NCI-H1930 (cell line): ENCODE measurements around the gene CRAMP1.
"Not testable (repeated sequence)": the region's sequence is repeated elsewhere in the genome, so short reads cannot be mapped to it uniquely, and the experiment has no call there.

ENCODE experiments used
- DNase-seq, 2 experiments: peaks; one replicate each; lab custom pipeline; 2025; lab: John Stamatoyannopoulos, UW

The CRAMP1 gene

DNA sequence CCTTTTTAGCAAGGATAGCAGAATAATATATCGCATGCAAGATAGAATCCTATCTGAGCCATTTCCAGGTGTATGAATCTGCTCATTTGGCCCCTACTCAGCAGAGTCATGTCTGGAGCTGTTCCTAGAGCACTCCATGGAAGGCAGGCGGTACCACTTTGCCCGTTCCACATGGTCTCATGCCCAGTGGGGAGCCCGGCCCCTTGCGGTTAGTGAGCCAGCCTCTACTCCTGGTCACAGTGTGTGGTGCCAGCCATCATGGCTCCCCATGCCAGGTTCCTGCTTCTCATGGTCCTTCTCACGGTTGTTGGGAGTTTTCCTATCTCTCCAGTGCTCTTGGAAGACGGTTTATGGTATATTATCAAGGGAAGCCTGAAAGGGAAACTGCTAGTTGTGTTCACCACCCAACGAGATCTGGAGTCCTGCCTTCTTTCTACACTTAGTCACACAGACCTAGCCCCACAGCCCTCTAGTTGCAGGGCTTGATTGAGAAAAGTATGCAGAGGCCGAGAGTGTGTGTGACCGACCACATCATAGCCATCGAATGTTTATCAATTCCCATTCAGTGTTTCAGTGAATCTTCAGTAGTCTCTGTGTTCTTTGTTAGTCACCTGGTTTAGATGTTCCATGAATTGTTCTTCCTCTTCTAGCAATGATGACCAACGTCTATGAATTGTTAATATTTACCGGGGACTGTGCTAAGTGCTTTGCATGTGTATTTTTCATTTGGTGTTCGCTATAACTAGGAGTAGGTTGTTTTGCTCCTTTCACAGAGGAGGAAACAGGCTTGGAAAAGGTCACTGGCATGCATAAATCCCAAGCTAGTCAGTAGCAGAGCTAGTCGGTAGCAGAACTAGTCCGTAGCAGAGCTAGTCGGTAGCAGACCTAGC, 75.5 kb downstream of the CRAMP1 start:
- DNase-seq: no peak

DNA sequence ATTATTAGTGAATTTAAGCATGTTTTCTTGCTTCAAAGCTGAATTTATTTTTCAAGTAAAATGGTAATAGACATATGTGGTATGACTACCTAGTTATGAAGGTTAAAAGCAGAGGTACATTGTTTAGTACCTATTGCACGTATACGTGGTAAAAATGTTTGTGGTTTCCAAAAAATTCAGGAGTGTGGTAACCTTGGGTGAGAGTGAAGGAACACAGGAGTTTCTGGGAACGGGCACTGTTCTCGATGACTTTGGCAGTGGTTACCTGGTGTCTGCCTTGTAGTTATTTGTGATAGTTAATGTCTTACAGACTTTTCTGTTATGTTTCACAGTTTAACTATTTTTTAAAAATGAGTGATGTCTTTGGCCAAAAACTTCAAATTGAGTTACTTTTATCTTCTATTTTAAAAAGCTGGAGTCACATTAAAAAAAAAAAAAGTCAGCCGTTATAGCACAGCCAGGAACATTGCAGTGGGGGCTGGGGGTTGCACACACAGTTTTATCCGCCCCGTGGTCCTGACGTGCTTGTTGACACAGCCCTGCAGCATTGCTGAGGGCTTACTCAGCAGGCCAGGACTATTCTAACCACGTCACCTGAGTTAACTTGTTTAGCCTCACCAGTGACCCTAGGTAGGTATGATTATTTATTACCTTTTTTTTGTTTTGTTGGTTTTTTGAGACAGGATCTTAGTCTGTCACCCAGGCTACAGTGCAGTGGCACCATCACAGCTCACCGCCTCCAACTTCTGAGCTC, 76.8 kb downstream of the CRAMP1 start:
- no peak for DNase-seq

DNA sequence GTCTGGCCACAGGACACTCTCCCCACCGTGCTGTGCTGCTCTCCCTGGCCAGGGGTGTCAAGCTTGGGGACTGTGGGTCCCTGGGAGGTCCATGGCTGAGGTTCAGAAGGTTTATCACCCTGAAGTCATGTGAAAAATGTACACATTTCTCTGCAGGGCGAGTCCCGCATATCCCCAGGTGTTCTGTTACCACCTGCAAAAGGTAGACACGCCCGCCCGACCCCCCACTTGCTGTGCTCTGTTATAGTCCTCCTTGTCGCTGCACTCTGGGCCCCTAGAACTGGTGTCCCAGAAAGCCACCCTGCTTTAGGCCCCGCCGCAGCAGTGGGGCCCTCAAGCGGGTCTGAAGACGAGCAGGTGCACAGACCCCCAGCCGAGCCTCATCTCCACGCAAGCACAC, 77.7 kb downstream of the CRAMP1 start:
- no peak for DNase-seq

DNA sequence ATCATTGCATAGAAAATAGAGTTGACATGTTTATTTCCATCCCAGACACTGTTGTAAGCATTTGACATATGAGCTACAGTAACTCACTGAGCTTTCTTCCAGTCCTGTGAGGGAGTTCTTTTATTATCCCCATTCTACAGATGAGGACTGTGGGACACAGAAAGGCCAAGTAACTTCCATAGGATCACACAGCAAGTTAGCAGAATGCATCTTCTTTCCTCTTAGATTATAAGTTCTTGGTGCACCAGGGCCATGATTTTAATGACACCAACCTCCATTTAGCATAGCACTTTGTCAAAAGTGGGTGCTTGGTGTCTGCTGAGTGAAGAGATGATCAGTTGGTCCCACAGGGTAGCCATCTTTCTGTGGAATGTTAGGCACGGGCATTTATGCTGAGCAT, 78.7 kb downstream of the CRAMP1 start:
- DNase-seq: no peak

DNA sequence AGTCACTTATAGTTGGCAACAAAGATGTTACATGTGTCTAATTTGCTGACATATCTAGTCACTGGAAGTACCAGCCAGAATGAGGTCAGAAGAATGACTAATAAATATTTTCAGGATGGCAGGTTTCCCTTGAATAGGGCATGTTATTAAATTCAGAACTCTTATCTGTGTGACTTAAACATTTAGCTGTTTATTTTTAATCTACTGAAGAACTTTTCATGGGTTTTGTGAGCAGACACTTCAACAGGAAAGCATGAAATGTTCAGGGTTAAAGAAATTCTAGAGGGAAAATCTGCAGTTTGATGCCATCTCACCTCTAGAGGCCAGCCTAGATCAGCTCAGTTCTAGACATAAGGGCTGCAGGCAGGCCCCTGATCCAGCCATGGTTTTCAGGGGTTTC, 79.1 kb downstream of the CRAMP1 start:
- no peak for DNase-seq

DNA sequence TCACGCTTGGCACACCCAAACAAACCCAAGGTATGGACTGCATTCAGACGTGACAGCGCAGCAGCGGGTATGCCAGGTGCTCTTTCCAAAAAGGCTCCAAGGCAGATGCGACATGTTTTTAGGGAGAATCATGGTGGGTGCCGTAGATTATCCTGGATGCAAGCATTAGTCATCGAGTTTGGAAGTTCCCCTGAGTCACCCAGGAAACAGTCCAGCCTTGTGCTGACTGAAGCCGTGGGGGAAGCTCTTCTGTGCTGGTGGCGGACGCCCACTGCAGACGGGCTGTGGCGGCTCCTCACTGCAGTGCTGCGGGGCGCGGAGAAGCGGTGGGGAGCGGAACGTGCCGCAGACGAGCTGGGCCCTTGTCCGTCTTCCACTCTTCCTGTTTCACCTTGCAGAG, 79.8 kb downstream of the CRAMP1 start:
- no peak for DNase-seq

DNA sequence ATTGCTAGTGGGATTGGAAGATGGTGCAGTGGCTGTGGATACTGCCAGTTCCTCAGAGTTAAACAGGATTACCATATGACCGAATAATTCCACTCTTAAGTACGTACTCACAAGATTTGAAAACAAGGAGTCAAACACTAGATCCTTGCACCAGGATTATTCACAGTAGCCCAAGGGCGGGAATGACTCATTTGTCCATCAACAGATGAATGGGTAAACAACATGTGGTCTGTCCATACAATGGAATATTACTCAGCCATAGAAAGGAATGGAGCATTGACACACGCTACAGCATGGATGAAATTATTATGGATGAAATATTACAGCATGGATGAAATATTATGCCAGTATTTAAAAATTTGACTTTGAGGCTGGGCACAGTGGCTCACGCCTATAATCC, 84.7 kb downstream of the CRAMP1 start:
- DNase-seq: no peak

DNA sequence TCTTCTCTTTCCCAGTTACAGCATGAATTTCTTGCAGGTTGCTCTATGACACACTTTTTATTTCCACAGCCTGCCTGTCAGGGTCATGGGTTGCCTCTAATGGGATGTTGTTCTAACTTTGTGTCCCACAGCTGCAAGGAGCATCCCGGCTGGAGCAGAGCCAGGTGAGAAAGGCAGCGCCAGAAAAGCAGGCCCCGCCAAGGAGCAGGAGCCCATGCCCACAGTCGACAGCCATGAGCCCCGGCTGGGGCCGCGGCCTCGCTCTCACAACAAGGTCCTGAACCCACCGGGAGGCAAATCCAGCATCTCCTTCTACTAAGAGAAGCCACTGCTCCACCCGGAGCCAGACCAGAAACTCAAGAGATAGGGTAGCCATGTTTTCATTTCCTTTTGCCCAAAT, 86.5 kb downstream of the CRAMP1 start:
- DNase-seq: no peak

DNA sequence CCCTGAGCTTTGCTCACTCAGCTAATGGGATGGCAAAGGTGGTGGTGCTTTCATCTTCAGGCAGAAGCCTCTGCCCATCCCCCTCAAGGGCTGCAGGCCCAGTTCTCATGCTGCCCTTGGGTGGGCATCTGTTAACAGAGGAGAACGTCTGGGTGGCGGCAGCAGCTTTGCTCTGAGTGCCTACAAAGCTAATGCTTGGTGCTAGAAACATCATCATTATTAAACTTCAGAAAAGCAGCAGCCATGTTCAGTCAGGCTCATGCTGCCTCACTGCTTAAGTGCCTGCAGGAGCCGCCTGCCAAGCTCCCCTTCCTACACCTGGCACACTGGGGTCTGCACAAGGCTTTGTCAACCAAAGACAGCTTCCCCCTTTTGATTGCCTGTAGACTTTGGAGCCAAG, 88.1 kb downstream of the CRAMP1 start:
- DNase-seq: no peak

DNA sequence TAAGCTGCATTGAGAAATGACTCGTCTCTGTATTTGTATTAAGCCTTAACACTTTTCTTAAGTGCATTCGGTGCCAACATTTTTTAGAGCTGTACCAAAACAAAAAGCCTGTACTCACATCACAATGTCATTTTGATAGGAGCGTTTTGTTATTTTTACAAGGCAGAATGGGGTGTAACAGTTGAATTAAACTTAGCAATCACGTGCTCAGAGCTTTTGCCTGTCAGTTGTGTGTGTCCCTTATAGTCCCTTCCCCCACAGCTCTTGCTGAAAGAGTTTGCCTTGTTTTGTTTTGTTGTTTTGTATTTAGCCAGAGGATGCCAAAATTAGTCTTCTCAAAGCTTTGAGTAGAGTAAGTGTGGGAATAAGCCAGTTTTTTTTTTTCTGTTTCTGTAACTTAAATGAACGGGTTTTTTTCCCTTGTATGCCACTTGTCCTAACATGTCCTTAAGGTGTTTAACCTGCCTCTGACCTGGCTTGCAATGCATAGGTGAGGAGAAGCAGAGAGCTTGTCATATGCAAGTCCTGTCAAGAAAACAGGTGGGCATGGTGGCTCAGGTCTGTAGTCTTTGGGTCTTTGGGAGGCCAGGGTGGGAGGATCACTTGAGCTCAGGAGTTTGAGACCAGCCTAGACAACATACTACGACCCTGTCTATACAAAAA, 89.2 kb downstream of the CRAMP1 start:
- DNase-seq: no peak

DNA sequence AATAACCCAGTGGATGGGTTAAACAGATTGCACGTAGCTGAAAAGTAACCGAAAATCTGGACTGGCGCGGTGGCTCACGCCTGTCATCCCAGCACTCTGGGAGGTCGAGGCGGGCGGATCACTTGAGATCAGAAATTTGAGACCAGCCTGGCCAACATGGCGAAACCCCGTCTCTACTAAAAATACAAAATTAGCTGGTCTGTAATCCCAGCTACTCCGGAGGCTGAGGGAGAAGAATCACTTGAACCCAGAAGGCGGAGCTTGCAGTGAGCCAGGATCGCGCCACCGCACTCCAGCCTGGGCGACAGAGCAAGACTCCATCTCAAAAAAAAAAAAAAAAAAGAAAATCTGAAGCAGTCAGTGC, 93.1 kb downstream of the CRAMP1 start:
- DNase-seq: not testable (repeated sequence)

DNA sequence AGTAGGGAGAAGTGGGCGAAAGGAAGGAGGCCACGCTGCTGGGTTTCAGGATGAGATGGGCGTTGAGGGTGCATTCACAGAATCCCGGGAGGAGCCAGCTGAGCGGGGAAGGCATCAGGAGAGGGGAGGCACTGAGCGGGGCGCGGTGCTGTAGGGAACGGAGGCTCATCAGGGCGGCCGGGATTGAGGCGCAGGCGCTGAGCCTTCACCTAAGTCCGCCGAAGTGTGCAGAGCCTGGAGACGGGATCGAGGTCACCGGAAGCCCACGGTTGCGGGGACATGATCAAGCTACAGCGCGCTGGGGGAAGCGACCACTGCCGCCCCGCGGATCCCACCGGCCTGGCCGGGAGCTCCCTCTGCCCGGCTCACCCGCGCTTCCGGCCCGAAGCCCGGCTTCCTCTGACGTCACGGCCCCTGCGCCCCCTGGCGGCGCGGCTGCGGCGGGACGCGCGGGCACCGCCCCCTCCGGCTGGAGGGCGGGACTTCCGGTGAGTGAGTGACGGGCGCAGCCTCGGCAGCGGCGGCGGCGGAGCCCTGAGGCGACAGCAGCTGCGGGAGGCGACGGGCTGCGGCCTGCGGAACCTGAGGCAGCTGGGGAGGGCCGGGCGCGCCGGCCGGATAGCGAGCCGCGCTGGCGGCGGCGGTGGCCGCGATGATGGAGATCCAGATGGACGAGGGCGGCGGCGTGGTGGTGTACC, 93.7 kb downstream of the CRAMP1 start, which contains the start of gene MAPK8IP3:
MAPK8IP3 (plus strand) TSS at position 508 of the 698 bp plus-strand sequence; CDS start at position 653, 145 bp downstream.
- peak; percentile 90 to 98 for DNase-seq

DNA sequence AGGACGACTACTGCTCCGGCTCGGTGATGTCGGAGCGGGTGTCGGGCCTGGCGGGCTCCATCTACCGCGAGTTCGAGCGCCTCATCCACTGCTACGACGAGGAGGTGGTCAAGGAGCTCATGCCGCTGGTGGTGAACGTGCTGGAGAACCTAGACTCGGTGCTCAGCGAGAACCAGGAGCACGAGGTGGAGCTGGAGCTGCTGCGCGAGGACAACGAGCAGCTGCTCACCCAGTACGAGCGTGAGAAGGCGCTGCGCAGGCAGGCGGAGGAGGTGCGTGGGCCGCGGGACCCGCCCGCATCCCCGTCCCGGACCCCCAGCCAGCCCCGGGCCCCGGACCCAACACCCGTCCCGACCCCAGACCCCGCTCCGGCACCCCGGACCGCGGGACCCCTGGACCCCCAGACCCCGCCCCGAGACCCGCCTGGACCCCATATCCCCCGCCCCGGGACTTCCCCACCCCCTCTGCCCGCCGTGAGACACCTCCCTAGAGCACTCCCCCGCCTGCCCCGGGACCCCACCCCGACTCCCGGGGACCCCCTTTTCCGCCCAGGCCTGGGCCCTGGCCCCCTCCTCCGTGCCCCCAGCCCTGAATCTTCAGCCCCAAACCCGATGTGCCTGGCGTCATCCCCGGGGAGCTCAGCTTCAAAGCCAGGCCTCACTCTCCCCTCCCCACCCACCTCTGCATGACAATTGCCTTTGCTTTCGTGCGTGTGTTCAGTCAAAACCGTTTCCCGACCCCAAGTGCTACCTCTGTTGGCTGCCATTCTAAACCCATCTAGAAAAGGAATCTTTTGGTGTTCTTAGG, 94.4 kb downstream of the CRAMP1 start:
- no peak for DNase-seq

DNA sequence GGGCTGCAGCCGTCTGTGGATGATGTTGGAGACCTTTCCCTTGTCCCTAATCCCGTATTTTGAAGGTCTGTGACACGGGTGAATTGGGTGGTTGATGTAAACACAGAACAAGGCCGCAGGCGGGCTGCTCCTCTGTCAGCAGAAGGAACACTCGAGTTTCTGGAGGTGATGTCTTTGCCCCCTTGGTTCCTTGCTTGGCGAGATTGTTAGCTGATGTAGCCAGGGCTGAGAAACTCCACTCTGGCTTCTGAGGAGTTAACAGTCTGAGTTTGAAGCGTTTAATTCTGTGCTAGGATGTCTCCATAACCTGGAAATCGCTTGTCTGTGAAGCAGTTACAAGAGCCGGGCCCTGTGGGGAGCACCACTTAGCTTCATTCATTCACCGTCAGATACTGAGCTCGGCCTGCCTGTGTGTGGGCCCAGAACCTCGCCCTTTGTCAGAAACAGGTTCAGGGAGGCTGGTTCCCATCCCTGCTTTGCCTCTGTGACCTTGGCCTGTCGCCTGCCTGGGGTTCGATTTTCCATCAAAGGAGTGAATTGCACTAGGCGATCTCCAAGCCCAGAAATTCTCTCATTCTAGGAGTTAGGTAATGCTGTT, 95.1 kb downstream of the CRAMP1 start:
- DNase-seq: no peak

DNA sequence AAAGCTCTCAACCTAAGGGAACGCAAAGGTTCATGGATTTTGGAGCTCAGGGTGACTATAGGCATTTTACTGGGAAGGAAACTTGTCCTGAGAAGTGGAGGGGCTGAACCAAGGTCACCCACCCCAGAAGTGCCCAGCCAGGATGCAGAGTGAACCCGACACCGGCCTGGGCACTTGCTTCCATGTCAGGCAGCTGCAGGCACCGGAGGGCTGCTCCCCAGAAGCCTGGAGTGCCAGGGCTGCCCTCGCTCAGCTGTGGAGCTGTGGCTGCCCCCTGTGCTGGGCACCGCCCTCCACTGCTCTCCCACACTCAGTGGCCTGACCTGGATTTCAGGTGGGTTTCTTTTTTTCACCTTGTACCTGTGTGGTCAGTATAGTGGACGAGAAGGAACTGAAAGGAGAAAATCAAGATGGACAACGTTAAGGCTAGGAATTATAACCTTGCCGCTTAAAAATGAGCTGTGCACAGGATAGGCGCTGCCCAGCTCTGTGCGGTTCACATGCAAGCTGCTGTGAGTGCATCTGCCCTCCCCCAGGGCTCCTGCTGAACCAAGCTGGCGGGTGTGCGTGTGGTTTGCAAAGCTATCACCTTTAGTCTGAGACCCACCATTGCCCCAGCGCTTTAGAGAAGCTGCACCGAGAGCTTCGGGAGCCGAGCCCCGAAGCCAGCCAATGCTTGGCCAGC, 96.1 kb downstream of the CRAMP1 start:
- DNase-seq: no peak

DNA sequence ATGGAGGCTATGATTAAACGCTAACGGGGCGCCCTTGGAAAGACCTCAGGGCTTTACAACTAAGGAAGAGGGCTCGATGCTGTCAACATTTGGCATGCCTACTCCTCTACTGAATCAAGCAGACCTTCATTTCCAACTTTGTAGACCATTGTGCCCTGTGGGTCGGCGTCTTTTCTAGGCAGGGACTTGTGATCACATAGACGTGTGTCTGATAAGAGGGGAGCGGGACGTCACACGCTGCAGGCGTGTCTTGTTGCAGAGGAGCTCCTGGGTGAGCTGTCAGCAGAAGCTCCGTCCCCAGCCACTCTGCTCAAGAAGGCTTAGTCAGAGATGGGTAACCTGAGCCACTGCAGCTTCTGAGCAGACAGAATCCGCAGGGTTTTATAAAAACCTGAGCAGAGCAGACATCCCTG, 96.6 kb downstream of the CRAMP1 start:
- DNase-seq: no peak

DNA sequence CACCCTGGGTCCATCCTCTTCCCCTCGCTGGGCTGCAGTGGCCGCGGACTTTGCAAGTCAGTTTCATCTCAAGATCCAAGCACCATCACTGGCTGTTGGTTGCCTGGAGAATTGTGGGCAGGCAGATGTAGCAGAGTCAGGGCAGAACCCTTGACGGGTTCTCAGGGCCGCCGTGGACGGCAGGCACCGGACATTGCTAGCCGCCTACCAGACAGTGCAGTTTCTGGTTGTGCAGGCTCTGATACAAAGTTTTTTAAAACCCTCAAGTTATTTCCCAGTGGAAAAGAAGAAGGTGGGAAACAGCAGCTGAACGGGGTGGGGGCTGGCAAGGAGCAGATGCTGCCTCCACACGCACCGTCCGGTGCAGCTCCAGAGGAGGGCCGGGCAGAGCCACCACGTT, 97.2 kb downstream of the CRAMP1 start:
- no peak for DNase-seq

DNA sequence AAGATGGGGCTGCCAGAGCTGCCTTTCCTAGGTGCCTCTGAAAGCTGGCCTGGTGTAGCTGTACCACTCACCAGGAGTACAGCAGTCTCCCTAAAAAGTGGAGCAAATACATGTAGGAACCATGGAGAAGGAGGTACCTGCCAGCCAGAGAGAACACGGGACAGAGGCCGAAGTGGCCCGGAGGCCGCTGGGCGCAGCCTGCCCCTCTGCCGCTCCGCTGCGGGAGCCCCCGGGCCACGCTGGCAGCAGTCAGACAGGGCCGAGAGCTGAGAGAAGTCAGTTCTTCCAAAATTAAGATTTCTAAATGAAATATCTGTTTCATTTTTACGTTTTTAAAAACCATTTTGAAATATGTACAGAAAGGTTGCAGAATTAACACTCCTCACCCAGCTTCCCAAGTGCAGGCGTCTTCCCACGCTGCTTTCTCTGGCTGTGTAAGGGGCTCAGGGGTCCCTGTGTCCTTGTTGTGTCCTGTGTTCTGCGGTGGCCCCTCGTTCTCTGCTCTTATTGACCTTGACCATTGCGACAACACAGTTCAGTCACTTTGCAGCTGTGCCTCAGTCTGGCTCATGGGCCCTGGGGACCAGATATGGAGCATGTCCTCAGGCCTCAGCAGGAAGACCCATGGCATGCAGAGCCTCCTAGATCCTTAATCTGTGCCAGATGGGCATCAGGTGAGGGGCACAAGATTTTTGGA, 98.8 kb downstream of the CRAMP1 start:
- no peak for DNase-seq

DNA sequence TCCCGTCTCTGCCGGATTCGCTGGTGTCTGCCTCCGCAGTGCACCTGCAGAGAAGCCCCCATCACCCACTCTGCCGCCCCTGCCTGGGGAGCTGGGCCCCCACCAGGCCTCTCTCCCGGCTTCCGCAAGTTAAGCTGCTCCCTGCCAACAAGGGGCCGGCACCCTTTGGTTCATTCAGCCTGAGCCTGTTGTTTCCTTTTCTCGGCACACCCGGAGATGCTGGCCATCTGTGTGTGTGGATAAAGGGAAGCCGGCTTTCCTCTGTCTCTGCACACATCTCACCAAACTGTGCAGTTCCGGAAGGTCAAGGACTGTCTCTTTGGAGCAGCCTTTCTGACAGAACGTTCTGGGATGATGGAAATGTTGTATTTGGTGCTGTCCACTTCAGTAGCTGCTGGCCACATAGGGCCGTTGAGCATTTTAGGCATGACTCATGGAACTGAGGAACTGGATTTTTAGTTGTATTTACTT, 100.7 kb downstream of the CRAMP1 start:
- no peak for DNase-seq

DNA sequence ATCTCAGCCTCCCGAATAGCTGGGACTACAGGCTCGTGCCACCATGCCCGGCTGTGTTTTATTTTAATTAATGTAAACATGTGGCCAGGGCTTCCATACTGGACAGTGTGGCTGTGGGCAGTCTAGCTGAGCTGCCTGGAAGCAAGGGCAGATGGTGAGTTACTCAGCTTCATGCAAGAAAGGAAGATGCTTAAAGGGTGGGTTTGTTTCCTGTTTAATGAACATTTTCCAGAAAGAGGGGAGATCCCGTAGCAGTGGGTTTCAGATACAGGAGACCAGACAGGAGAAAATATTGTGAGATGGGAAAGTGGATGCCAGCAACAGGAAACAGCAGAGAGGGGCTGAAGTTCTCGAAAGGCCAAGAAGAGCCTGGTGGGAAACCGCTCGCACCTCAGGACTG, 101.2 kb downstream of the CRAMP1 start:
- DNase-seq: no peak
